ENCODE measurements around the gene MOV10. TPM values are rescaled to one million over a fixed set of nuclear protein-coding genes. Genes with fewer than 3 reads are reported as not detected.
"Not testable (repeated sequence)": the region's sequence is repeated elsewhere in the genome, so short reads cannot be mapped to it uniquely, and the experiment has no call there.

Gene MOV10
- total and polyA plus RNA-seq, 2 of the 13 experiments (the other 11 are each of a cell fraction or from before 2014, with no cell fraction given): 56.4 to 58.2 TPM

DNA sequence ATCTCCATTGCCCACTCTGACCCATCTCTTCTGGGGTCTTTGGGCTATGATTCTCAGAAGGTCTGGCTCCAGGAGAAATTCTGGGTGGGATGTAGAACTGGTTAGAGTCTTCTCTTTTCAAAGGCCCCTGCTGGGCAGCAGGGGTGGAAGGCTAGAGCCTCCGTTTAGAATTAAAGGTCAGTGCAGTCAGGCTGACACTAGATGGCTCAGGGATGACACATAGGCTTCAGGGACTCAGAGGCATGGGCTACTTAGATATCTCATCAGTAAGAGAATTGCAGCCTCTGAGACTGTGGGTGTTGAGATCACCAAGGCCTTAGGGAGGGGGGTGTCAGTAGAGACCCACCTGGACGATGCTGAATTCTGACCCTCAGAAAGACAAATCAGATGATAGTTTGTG is 53.3 kb downstream of the MOV10 start:
- no TSS peak for BruUV-seq (replicated peaks)
- Histone ChIP-seq H4K20me1 (ENCODE audit: insufficient read depth, low read length) (no peaks in the 10 kb centered on the region), H3K36me3 (replicated peaks in 1 of 2; ENCODE audit: control insufficient read depth in 1 of 2, insufficient read depth in 2 of 2, low read length in 2 of 2) (no peaks in the 10 kb centered on the region), H3K9ac (ENCODE audit: insufficient read depth, low read depth, low read length) (no peak overlapping the region), H3K9me3 (ENCODE audit: low read length) (no peaks in the 10 kb centered on the region), H3K27me3 (ENCODE audit: control insufficient read depth in 1 of 2, insufficient read depth in 2 of 2, low read length in 2 of 2) (peaks cover 0 to 4% of the 10 kb centered on the region in 2 experiments; a peak in 1 of 5 replicates), H2AFZ (ENCODE audit: low read length) (no peak overlapping the region), H3K79me2 (ENCODE audit: insufficient read depth, low read length) (no peaks in the 10 kb centered on the region), H3K4me3 (replicated peaks in 1 of 3; ENCODE audit: insufficient read depth in 1 of 3, low read depth in 2 of 3, low read length in 3 of 3) (no peak overlapping the region), H3K27ac (ENCODE audit: extremely low read length, insufficient read depth, low read length) (no peak overlapping the region), H3K4me1 (ENCODE audit: insufficient read depth, low read length) (peaks cover 6% of the 10 kb centered on the region; the same call in 1 of the 2 replicates), H3K4me2 (ENCODE audit: low read depth, low read length) (no peak overlapping the region)
- no peak for TF ChIP-seq ZBTB3 (CRISPR knock-in tag; IDR thresholded peaks at IDR 0.05; ENCODE audit: borderline replicate concordance, low read depth)
- no peak for TF ChIP-seq GABPB1 (CRISPR knock-in tag; IDR thresholded peaks at IDR 0.05)
- no peak for TF ChIP-seq NFATC3 (CRISPR knock-in tag; IDR thresholded peaks at IDR 0.05)
- TF ChIP-seq MIXL1 (CRISPR knock-in tag; IDR thresholded peaks at IDR 0.05): no peak
- no peak for TF ChIP-seq NKX3-1 (CRISPR knock-in tag; IDR thresholded peaks at IDR 0.05)
- TF ChIP-seq ZNF674 (CRISPR knock-in tag; IDR thresholded peaks at IDR 0.05; ENCODE audit: low read depth): no peak
- no peak for TF ChIP-seq KLF9 (CRISPR knock-in tag; IDR thresholded peaks at IDR 0.05; ENCODE audit: low read depth)
- no peak for TF ChIP-seq ZNF292 (CRISPR knock-in tag; IDR thresholded peaks at IDR 0.05; ENCODE audit: borderline replicate concordance, low read depth)
- TF ChIP-seq, protein P1, sequence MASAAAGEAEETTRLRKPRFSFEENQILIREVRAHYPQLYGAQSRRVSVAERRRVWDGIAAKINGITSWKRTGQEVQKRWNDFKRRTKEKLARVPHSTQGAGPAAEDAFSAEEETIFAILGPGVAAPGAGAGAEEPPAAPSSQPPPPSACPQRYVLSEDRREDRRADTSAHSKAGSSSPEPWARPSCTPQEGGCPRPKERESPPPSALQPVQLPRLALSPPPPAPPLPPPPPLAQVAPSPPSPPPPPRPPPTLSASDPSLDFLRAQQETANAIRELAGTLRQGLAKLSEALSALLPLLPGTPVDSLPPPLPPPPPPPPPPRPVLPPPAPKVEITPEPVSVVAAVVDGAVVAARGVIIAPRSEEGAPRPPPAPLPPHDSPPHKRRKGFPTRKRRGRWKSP (CRISPR knock-in tag; IDR thresholded peaks at IDR 0.05): no peak
- FAIRE-seq (no peak), DNase-seq (ENCODE audit: low spot score) (no peak), ATAC-seq (peak; percentile 79)
- CTCF ChIA-PET (ENCODE audit: low intra/inter-chr PET ratio, low total read pairs): no interaction called here
- in situ Hi-C loops (cut with HindIII; ENCODE audit: extremely low pct_ligation_motif_present, low pct_unique_long_range_greater_than_20kb): no loop called here
- 0% methylated on average over 1 of the region's 2 CpGs for WGBS (ENCODE audit: low lambda C conversion rate)
- POLR2A ChIA-PET: no interaction called here
- intact Hi-C loops (cut with micrococcal nuclease; ENCODE audit: unreplicated experiment): no loop called here

DNA sequence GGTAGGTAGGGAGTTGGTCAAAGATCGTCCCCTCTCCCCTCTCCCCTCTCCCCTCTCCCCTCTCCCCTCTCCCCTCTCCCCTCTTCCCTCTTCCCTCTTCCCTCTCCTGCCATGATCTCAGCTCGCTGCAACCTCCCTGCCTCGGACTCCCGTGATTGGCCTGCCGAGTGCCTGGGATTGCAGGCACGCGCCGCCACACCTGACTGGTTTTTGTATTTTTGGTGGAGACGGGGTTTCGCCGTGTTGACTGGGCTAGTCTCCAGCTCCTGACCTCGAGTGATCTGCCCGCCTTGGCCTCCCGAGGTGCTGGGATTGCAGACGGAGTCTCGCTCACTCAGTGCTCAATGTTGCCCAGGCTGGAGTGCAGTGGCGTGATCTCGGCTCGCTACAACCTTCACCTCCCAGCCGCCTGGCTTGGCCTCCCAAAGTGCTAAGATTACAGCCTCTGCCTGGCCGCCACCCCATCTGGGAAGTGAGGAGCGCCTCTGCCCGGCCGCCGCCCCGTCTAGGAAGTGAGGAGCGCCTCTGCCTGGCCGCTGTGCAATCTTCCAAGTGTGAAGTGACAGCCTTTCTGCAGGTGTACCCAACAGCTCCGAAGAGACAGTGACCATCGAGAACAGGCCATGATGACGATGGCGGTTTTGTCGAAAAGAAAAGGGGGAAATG is 54.0 kb downstream of the MOV10 start:
- H3K27me3 ChIP-seq (ENCODE audit: control insufficient read depth in 1 of 2, insufficient read depth in 2 of 2, low read length in 2 of 2); POLR2A ChIA-PET; in situ Hi-C loops (cut with HindIII; ENCODE audit: extremely low pct_ligation_motif_present, low pct_unique_long_range_greater_than_20kb); DNase-seq (ENCODE audit: low spot score); FAIRE-seq; BruUV-seq (replicated peaks); H3K27ac ChIP-seq (ENCODE audit: extremely low read length, insufficient read depth, low read length); H3K79me2 ChIP-seq (ENCODE audit: insufficient read depth, low read length); H3K9ac ChIP-seq (ENCODE audit: insufficient read depth, low read depth, low read length); H3K4me1 ChIP-seq (ENCODE audit: insufficient read depth, low read length); H4K20me1 ChIP-seq (ENCODE audit: insufficient read depth, low read length); intact Hi-C loops (cut with micrococcal nuclease; ENCODE audit: unreplicated experiment); H3K9me3 ChIP-seq (ENCODE audit: low read length); H3K4me2 ChIP-seq (ENCODE audit: low read depth, low read length); H2AFZ ChIP-seq (ENCODE audit: low read length); H3K4me3 ChIP-seq (replicated peaks in 1 of 3; ENCODE audit: insufficient read depth in 1 of 3, low read depth in 2 of 3, low read length in 3 of 3); ATAC-seq; CTCF ChIA-PET (ENCODE audit: low intra/inter-chr PET ratio, low total read pairs); H3K36me3 ChIP-seq (replicated peaks in 1 of 2; ENCODE audit: control insufficient read depth in 1 of 2, insufficient read depth in 2 of 2, low read length in 2 of 2): not testable (repeated sequence)
- 79% methylated on average over 22 of the region's 33 CpGs for WGBS (ENCODE audit: low lambda C conversion rate)

DNA sequence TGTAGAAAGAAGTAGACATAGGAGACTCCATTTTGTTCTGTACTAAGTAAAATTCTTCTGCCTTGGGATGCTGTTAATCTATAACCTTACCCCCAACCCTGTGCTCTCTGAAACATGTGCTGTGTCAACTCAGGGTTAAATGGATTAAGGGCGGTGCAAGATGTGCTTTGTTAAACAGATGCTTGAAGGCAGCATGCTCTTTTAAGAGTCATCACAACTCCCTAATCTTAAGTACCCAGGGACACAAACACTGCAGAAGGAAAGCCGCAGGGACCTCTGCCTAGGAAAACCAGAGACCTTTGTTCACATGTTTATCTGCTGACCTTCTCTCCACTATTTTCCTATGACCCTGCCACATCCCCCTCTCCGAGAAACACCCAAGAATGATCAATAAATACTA is 54.6 kb downstream of the MOV10 start:
- intact Hi-C loops (cut with micrococcal nuclease; ENCODE audit: unreplicated experiment); FAIRE-seq; H3K4me3 ChIP-seq (replicated peaks in 1 of 3; ENCODE audit: insufficient read depth in 1 of 3, low read depth in 2 of 3, low read length in 3 of 3); in situ Hi-C loops (cut with HindIII; ENCODE audit: extremely low pct_ligation_motif_present, low pct_unique_long_range_greater_than_20kb); H3K79me2 ChIP-seq (ENCODE audit: insufficient read depth, low read length); H3K4me1 ChIP-seq (ENCODE audit: insufficient read depth, low read length); H3K27ac ChIP-seq (ENCODE audit: extremely low read length, insufficient read depth, low read length); H2AFZ ChIP-seq (ENCODE audit: low read length); H3K36me3 ChIP-seq (replicated peaks in 1 of 2; ENCODE audit: control insufficient read depth in 1 of 2, insufficient read depth in 2 of 2, low read length in 2 of 2); H3K9me3 ChIP-seq (ENCODE audit: low read length); H3K9ac ChIP-seq (ENCODE audit: insufficient read depth, low read depth, low read length); H3K4me2 ChIP-seq (ENCODE audit: low read depth, low read length); POLR2A ChIA-PET; ATAC-seq; DNase-seq (ENCODE audit: low spot score); H3K27me3 ChIP-seq (ENCODE audit: control insufficient read depth in 1 of 2, insufficient read depth in 2 of 2, low read length in 2 of 2); BruUV-seq (replicated peaks); CTCF ChIA-PET (ENCODE audit: low intra/inter-chr PET ratio, low total read pairs); H4K20me1 ChIP-seq (ENCODE audit: insufficient read depth, low read length): not testable (repeated sequence)
- 3% methylated on average over 3 of the region's 3 CpGs for WGBS (ENCODE audit: low lambda C conversion rate)
